Measurements from ENCODE around the gene TM4SF4.

TM4SF4 gene

DNA sequence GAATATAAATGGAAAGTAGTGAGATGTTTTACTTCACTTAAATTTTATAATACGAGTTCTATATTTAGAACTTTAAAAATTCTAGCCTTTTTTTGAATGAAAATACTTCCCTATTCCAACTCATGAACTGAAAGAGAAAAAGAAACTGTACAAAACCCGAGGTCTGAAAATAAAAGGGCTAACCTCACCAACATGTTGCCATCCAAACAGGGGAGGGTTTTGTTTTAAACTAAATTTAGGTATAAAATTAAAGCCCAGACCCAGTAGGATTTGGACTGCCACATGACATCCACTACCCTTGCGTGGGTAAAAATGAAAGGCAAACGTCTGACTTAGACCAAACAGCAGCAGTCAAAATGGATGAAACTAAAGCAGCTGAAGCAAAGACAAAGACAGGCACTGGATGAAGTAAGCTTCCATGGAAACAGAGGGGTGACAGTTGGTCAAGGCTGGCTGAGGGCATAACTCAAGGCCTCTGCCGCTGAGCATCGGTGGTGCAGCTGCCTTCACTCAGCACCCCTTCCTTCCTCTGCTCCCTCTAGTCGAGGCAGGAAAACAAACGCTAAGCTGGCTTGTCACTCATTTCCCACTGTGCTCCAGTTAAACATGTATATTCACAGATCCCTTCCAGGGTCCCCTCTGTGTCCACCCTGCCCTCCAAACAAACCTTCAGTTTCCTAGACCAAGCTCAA is 58.1 kb downstream of the TM4SF4 start:
- no peak overlapping the region for H3K27ac ChIP-seq
- no peaks in the 10 kb centered on the region for H3K27me3 ChIP-seq (ENCODE audit: insufficient read depth, low read depth, severe bottlenecking)
- no peaks in the 10 kb centered on the region for H3K36me3 ChIP-seq
- no peaks in the 10 kb centered on the region for H3K9me3 ChIP-seq (ENCODE audit: severe bottlenecking)
- TF ChIP-seq, protein P1, sequence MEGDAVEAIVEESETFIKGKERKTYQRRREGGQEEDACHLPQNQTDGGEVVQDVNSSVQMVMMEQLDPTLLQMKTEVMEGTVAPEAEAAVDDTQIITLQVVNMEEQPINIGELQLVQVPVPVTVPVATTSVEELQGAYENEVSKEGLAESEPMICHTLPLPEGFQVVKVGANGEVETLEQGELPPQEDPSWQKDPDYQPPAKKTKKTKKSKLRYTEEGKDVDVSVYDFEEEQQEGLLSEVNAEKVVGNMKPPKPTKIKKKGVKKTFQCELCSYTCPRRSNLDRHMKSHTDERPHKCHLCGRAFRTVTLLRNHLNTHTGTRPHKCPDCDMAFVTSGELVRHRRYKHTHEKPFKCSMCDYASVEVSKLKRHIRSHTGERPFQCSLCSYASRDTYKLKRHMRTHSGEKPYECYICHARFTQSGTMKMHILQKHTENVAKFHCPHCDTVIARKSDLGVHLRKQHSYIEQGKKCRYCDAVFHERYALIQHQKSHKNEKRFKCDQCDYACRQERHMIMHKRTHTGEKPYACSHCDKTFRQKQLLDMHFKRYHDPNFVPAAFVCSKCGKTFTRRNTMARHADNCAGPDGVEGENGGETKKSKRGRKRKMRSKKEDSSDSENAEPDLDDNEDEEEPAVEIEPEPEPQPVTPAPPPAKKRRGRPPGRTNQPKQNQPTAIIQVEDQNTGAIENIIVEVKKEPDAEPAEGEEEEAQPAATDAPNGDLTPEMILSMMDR (IDR thresholded peaks at IDR 0.05; ENCODE audit: low read depth, low read length) = no peak
- DNase-seq = no peak
- H3K4me3 ChIP-seq (ENCODE audit: low read depth, low read length) = no peak overlapping the region

DNA sequence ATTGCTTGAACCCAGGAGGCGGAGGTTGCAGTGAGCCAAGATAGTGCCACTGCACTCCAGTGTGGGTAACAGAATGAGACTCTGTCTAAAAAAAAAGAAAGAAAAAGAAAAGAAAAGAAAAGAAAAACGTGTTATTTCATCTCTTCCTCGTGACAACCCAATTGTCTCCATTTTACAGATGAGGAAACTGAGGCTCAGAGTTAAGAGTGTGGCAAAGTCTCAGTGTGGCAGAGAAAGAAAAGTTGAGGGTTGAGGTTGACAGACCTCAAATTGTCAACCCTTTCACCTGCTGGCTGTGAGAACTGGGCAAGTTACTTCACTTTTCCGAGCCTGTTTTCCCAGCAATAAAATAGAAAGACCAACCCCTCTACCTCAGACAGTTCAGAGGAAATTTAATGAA is 59.6 kb downstream of the TM4SF4 start:
- H3K4me3 ChIP-seq (ENCODE audit: low read depth, low read length) = no peak overlapping the region
- TF ChIP-seq, protein P1 (IDR thresholded peaks at IDR 0.05; ENCODE audit: low read depth, low read length) = no peak
- no peaks in the 10 kb centered on the region for H3K36me3 ChIP-seq
- H3K27me3 ChIP-seq (ENCODE audit: insufficient read depth, low read depth, severe bottlenecking) = no peaks in the 10 kb centered on the region
- H3K9me3 ChIP-seq (ENCODE audit: severe bottlenecking) = no peaks in the 10 kb centered on the region
- no peak for DNase-seq
- no peak overlapping the region for H3K27ac ChIP-seq

DNA sequence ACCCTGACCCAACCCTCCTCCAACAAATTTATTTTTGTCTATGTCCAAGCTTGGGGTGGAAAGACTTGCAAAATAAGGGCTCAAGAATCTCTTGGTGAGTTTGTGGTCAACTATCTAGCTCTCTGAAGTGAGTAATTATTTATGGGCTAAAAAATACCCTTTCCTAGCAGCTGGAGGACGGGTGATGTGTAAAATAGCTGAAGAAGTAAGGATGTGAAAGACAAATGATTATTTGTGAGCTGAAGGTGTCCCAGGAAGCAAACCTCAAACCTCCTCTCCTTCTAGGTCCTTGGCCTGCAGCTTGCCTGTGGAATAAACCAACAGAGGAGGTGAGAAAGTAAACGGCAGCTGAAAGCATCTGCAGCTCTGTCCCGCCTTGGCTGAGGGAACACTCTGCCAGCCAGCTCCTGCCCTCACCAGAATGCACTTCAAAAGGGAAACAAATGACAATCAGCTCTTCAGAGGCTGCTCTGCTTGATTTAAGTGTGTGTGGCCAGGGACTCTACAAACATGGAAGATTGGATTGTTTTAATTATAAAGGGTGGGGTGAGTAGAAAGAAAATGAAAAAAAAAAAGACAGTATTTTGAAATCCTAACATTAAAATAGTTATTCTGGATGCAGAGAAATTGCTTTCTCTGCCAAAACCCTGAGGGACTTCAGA is 60.3 kb downstream of the TM4SF4 start:
- no peaks in the 10 kb centered on the region for H3K9me3 ChIP-seq (ENCODE audit: severe bottlenecking)
- no peak overlapping the region for H3K4me3 ChIP-seq (ENCODE audit: low read depth, low read length)
- no peak overlapping the region for H3K27ac ChIP-seq
- no peaks in the 10 kb centered on the region for H3K27me3 ChIP-seq (ENCODE audit: insufficient read depth, low read depth, severe bottlenecking)
- TF ChIP-seq, protein P1 (IDR thresholded peaks at IDR 0.05; ENCODE audit: low read depth, low read length) = no peak
- no peak for DNase-seq
- H3K36me3 ChIP-seq = no peaks in the 10 kb centered on the region

DNA sequence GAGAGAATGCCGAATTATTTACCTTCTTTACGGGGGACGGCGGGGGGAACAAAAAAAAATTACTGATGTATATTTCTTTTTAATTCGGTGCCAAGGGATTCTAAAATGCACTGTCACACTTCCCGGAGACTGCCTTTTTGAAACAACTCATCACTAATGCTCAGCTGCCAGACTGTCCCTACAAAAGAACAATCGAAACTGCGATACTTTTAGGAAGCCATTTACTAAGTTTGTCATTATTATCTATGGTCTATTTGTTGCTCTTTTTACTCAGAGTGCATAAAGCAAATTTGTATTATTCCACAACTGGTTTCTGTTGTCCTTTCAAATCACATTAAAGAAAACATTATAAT is 60.8 kb downstream of the TM4SF4 start:
- H3K27ac ChIP-seq = no peak overlapping the region
- no peaks in the 10 kb centered on the region for H3K9me3 ChIP-seq (ENCODE audit: severe bottlenecking)
- no peak overlapping the region for H3K4me3 ChIP-seq (ENCODE audit: low read depth, low read length)
- DNase-seq = no peak
- TF ChIP-seq, protein P1 (IDR thresholded peaks at IDR 0.05; ENCODE audit: low read depth, low read length) = no peak
- no peaks in the 10 kb centered on the region for H3K27me3 ChIP-seq (ENCODE audit: insufficient read depth, low read depth, severe bottlenecking)
- no peaks in the 10 kb centered on the region for H3K36me3 ChIP-seq

DNA sequence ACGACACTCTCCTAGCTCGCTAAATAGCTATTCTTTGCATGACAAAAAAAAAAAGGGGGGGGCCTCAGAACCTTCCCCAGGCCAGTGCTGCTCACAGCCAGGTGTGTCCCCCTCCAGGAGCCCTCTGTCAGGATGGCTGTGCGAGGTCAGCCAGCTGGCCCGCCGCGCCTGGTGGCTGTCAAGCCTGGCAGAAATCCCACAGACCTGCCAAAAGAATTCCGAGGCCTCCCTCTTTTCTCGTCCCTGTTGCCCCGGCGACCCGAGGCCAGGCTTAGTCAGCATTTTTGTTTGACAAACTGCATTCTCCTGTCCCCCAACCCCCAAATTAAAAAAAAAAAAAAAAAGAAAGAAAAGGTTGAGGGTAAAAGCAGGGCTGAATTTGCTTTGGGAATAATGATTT is 61.9 kb downstream of the TM4SF4 start:
- TF ChIP-seq, protein P1 (IDR thresholded peaks at IDR 0.05; ENCODE audit: low read depth, low read length) = no peak

More for the DNA sequence above, 61.9 kb downstream of the TM4SF4 start:
- H3K9me3 ChIP-seq (ENCODE audit: severe bottlenecking) = no peaks in the 10 kb centered on the region
- no peak overlapping the region for H3K27ac ChIP-seq
- no peaks in the 10 kb centered on the region for H3K27me3 ChIP-seq (ENCODE audit: insufficient read depth, low read depth, severe bottlenecking)
- no peaks in the 10 kb centered on the region for H3K36me3 ChIP-seq
- no peak overlapping the region for H3K4me3 ChIP-seq (ENCODE audit: low read depth, low read length)
- DNase-seq = no peak
